ENCODE results near the gene RGL2. TPM values are rescaled to one million over a fixed set of nuclear protein-coding genes. Genes with fewer than 3 reads are reported as not detected.

Gene RGL2
- total and polyA plus RNA-seq, 2 donors (not counting 1 experiment from before 2014, with no cell fraction given), result 98.5 to 133 TPM

DNA sequence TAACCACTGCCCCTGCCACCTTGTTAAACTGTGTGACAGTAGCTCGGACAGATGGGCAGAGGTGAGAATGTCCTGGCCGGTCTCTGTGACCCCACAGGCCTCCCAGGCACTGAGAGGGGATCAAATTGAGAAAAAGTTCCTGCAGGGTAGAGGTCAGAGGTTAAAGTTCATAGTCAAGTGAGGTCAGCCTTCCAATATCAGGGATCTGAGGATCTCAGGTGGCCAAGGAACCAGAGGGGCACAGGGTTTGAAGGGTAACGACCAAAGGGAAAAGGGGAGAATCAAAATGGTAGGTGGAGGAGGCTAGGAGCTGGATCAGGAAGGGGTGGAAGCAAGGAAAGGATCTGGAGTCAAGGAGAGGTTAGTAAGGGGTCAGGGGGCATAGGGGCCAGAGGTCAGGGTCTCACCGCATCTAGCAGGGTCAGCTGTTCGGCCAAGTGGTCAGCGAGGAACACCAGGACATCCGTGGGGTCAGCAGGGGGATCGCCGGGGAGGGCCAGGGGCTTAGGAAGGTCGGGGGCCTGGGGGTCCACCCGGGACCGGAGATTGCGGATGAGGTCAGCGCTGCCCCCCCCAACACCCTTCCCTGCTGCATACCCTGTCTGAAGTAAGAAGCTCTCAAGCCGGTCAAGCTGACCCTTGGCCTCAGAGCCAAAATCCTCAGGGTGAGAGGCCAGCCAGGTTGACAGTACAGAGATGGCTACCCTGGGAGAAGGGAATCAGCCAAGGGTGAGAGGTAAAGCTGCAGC, 2.9 kb downstream of the RGL2 start:
- Histone ChIP-seq H3K4me1 (ENCODE audit: control insufficient read depth in 2 of 2, insufficient read depth in 2 of 2, low read length in 2 of 2) (peaks cover 12 to 22% of the 10 kb centered on the region in 2 donors), H3K4me3 (ENCODE audit: control extremely low read depth in 1 of 5, extremely low read depth in 1 of 5, insufficient read depth in 1 of 5, low read depth in 2 of 5, low read length in 4 of 5) (no peak overlapping the region), H4K20me1 (ENCODE audit: control insufficient read depth, insufficient read depth, low read length, poor library complexity, severe bottlenecking) (peaks cover 20% of the 10 kb centered on the region), H3K4me2 (replicated peaks; ENCODE audit: low read depth, low read length, poor library complexity, severe bottlenecking) (no peak overlapping the region), H3K27me3 (replicated peaks in 1 of 4; ENCODE audit: control extremely low read depth in 1 of 4, control insufficient read depth in 3 of 4, insufficient read depth in 4 of 4, low read length in 3 of 4) (no peaks in the 10 kb centered on the region), H3K79me2 (ENCODE audit: control insufficient read depth, insufficient read depth, low read length) (peaks cover 13% of the 10 kb centered on the region), H3K36me3 (replicated peaks in 1 of 2; ENCODE audit: control extremely low read depth in 1 of 2, control insufficient read depth in 1 of 2, extremely low read depth in 1 of 2, insufficient read depth in 2 of 2, low read length in 1 of 2) (peaks cover 0 to 60% of the 10 kb centered on the region in 2 experiments), H3K27ac (ENCODE audit: low read length in 2 of 2) (no peak overlapping the region), H2AFZ (ENCODE audit: insufficient read depth, low read depth, low read length, poor library complexity, severe bottlenecking) (no peak overlapping the region), H3K9ac (ENCODE audit: low read length) (no peak overlapping the region), H3K9me3 (ENCODE audit: control extremely low read depth in 1 of 3, control insufficient read depth in 2 of 3, insufficient read depth in 1 of 3, low read length in 2 of 3) (no peaks in the 10 kb centered on the region)
- ChIA-PET CTCF (interaction anchor here (0.9 to 1.8 kb wide), 3 partner anchors 18 to 49 kb away, joined by 3 to 4 read pairs (median 4); partner anchors contain the start of gene B3GALT4), POLR2A (no interaction called here)
- Mint-ChIP-seq H3K4me3 (peak overlapping the region; percentile 46), H3K27me3 (no peaks in the 10 kb centered on the region), H3K27ac (peak overlapping the region; percentile 47), H3K4me1 (peaks cover 33% of the 10 kb centered on the region), H3K9me3 (ENCODE audit: insufficient read depth) (no peaks in the 10 kb centered on the region)
- intact Hi-C loops (cut with micrococcal nuclease), result no loop called here
- ATAC-seq (ENCODE audit: low read depth), result no peak
- DNase-seq, result no peak
- 95% methylated on average over 9 of the region's 15 CpGs for WGBS (ENCODE audit: insufficient coverage)
- no peak for TF ChIP-seq CTCF (IDR thresholded peaks at IDR 0.05)
- TF ChIP-seq EZH2 (IDR thresholded peaks at IDR 0.05; ENCODE audit: borderline replicate concordance, insufficient read depth, low read depth, low read length, poor library complexity, severe bottlenecking), result no peak

All from B cell (primary cell).